ENCODE data around the gene LYRM1.

The LYRM1 gene

GRCh38 chr16:20873331-20873730 is 27.2 kb upstream of the LYRM1 start:
- no peak for DNase-seq

- DNase-seq = no peak
Measured at GRCh38 chr16:20874088-20874581, 26.4 kb upstream of the LYRM1 start.

DNA sequence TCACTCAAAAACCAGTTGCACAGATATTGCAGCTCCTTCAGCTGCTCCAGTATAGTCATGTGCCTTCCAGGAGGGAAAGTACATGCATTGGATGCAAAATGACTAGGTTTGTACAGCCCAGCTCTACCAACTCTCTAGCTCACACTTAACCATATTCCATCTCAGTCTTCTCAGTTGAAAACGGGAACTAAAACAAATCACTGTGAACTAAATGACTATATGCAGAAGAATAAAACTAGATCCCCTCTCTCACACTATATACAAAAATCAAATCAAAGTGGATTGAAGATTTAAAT is 25.3 kb upstream of the LYRM1 start:
- DNase-seq = no peak

GRCh38 chr16:20878682-20879147 is 21.9 kb upstream of the LYRM1 start:
- DNase-seq = no peak

DNA sequence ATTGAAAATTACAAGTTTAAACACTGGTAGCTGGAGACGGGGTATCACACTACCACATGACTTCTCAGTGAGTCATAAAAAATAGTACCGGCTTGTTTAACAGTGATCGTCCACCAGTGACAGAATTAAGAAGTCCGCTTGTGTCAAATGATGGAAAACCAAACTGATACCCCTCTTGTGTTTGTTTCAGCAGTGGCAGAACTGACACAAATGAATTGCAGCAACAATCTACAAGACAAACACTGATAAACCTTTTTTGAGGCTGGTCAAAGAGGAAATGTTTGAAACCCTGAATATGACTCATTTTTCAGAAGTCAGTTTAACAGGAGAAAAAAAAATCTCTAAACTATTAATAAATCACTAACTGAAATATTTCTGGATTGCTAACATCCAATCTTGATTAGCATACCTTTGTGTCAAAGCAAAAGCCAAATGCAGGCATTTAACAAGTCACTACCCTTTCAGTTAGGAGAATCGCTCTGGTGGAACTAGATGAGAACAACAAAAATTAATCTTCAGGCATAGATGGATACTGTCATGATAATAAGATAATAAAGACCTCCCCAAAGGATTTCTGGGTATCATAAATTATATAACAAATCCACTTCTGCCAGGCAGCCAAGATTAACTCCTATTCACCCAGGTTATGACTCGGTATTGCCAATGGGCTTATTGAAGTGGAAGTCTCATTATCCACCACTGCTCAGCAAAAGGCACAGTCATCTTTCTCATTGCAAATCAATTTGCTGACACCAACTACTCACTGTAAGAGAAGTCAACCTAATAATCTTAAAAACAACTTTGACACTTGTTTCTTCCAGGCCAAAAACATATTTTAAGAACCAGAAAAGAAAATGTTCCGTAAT is 21.2 kb upstream of the LYRM1 start:
- no peak for DNase-seq

- DNase-seq = no peak
Measured at GRCh38 chr16:20880867-20881502, 19.6 kb upstream of the LYRM1 start.

- no peak for DNase-seq
Measured at GRCh38 chr16:20881503-20881878, 19.1 kb upstream of the LYRM1 start.

DNA sequence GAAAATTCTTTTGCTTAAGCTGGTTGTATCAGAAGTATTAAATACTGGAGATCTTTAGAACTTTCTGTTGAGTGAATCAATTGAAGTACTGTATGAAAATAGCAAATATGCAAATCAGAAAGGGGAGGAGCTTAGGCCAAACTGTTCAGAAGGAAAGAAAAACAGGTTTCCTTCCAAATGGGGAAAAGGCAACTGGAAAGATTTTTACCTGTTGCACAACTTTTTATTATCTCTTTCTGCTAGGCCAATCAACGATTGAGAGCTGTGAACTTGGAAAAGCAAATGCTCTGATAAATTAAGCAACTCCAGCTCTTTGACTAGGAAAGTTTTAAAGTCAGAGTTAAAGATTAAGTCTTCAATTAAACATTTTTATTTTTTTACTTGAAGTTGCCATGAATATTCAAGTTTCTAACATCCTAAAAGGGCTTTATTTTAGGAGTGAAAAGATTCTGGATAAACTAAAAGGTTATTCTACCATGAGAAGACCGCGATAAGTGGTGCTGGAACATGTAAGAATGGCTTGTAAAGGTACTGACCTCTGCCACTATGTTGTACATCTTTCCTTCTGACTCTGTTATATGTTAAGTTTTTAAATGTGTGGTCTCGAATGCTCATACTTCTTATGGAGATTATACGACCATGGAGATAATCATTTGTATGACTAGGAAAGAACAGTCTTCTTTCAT is 16.9 kb upstream of the LYRM1 start:
- no peak for DNase-seq

DNA sequence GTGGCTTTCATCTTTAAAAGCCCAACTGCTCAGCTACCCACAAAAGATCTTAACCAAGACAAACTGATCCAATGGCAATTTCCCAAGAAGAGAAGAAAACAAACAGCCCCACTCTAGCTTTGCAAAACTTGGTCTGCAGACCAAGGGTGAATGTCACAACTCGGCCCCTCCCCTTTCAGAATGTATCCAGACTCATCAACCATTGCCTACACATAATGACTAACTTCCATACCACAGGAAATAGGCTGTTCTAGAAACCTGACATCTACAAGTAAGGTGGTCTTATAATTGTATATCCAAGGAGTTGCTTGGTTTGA is 16.4 kb upstream of the LYRM1 start:
- DNase-seq = no peak

GRCh38 chr16:20886320-20886719 is 14.3 kb upstream of the LYRM1 start:
- no peak for DNase-seq

DNA sequence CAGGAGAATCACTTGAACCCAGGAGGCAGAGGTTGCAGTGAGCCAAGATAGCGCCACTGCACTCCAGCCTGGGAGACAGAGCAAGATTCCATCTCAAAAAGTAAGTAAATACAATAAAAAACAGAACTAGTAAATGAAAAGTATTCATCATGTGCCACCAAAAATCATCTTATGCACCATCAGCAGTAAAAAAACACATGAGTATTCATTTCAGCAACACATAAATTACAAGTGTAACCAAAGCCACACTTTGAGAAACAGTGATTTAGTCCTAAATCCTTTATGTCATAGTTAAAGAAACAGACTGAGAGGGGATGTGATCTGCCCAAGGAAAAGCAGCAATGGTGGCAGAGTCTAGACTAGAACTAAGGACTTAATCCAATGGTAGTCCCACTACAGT is 13.4 kb upstream of the LYRM1 start:
- no peak for DNase-seq

DNA sequence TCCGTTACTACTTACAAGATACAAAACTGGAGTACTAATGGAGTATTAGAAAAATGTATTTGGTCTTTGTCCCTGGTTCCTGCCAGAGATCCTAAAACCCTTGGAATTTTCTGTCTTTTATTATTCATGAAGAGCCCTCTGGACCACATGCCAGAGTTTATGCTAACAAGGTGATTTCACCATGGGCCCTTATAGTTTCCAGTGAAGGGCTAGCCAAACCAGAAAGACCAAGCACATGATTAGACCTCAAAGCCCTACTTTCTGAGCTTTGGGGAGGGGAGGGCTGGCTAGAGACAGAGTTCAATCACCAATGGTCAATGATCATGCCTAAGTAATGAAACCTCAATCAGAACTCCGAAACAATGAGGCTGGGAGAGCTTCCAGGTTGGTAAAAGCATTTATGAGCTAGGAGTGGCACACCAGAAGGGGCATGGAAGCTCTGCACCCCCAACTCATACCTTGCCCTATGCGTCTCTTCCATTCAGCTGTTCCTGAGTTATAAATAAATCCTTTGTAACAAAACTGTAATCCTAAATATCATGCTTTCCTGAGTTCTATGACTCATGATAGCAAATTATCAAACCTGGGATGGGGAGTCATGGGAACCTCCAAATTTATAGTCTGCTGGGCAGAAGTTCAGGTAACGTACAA is 10.8 kb upstream of the LYRM1 start:
- no peak for DNase-seq

- DNase-seq = no peak
Measured at GRCh38 chr16:20894388-20894787, 6.2 kb upstream of the LYRM1 start.

DNA sequence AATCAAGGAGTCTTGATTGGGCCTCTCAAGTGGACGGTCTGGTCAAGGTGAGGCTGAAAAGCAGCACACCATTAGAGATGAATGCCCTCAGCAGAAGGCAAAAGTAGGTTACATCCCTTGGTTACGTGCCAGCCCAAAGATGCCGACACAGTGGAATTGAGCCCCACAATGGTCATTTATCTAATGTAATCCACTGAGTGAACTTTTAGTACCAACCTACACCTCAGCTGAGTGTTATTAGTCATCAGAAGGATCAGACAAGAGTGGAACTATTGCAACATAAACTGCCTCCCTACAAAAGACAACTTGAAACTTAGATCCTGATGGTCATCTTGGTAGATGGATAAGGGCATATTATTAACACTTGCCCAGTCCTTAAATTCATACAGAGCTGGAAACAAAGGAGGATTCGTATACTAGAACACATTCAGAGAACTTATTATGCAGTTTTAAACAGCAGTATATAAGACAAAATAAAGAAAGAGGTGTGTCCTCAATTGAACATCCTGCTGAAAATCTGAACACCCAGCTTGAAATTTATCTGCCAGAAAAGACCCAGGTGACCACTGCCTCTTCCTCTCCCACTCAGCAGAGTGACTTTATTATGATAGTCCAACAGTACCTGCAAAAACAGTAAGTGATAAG is 3.2 kb upstream of the LYRM1 start:
- DNase-seq = no peak

GRCh38 chr16:20897922-20898321 is 2.6 kb upstream of the LYRM1 start:
- DNase-seq = no peak

DNA sequence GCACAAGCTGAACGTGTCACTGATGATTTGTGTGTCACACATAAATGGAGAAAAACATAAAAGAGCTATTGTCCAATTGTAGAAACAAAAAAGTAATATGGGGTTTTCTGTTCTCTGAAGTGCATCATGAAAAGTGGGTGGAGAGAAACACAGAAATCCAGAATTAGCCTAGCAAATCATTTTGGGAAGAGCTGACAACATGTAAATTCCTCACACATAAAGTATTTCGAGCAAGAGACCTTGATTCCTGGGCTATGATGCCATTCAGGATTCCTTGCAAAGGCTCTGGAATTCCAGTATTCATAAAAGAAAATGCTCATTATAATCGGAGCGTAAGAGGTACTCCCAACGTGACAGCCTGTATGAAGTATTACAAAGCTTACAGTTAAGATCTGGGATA is 1.5 kb upstream of the LYRM1 start:
- DNase-seq = no peak

- no peak for DNase-seq
Measured at GRCh38 chr16:20899477-20900298, 883 bp upstream of the LYRM1 start.

GRCh38 chr16:20901068-20901435 is 481 bp downstream of the LYRM1 start:
- no peak for DNase-seq

- DNase-seq = no peak
Measured at GRCh38 chr16:20901436-20902112, 1.0 kb downstream of the LYRM1 start.

DNA sequence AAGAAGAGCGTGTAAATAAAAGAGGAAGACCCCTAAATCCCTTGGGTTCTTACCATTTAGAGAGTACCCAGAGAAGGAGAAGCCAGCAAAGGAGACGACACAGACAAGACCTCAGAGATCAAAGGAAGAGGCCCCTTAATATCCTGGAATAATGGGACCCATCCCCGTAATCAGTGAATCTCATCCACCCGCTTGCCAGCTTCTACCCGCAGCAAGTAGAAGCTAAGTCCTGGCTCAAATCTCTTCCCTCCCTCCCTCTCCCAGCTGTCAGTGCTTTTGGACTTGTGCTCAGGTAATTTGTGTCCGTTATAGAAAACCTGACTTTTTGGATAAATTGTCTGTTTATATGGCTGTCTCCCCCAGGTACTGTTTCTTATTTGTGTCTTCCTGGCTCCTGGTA is 1.9 kb downstream of the LYRM1 start:
- DNase-seq = no peak

GRCh38 chr16:20903116-20903898 is 2.7 kb downstream of the LYRM1 start:
- no peak for DNase-seq

All from NCI-H1105 treated with DMSO at 0.1 percent for 48 hours (cell line).